ENCODE measurements around the gene CREBBP. TPM values are rescaled to one million over a fixed set of nuclear protein-coding genes. Genes with fewer than 3 reads are reported as not detected.

Gene CREBBP
- total RNA-seq, 1 donor from 2014 or later = 53.0 TPM

DNA sequence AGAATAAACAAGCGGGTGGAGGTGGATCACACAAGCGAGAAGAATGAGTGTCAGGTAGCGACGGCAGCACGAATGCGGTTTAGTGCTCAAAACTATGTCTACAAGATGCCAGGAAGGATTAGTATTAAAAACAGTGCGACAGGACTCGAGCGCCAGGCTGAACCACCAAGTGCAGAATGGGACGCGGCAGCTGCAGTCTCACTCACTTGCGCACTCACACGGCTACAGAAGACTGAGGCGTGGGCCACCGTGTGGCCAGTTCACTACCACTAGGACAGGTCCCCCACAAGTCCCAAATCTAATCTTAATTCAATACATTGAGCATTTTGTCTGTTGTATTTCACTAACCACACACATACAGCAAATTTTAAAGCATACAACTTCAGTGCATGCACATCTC is 127.5 kb downstream of the CREBBP start:
- Histone ChIP-seq H3K4me3 (ENCODE audit: insufficient read depth, low read depth, low read length) (no peak overlapping the region), H3K4me1 (ENCODE audit: insufficient read depth, low read length) (peaks cover 13% of the 10 kb centered on the region), H3K4me2 (ENCODE audit: low read length) (no peak overlapping the region), H3K27ac (ENCODE audit: low read depth, low read length) (no peak overlapping the region), H3K79me2 (ENCODE audit: insufficient read depth, low read length) (peaks cover 33% of the 10 kb centered on the region), H3K36me3 (ENCODE audit: insufficient read depth, low read length) (peaks cover 25% of the 10 kb centered on the region), H2AFZ (ENCODE audit: low read depth, low read length) (no peak overlapping the region), H3K9me3 (ENCODE audit: insufficient read depth, low read depth, low read length) (no peaks in the 10 kb centered on the region), H4K20me1 (ENCODE audit: insufficient read depth, low read length) (peaks cover 53% of the 10 kb centered on the region), H3K27me3 (ENCODE audit: insufficient read depth, low read length) (no peaks in the 10 kb centered on the region), H3K9ac (ENCODE audit: low read length) (no peak overlapping the region)
- peaks cover 20% of the 10 kb centered on the region for H3K36me3 Mint-ChIP-seq (ENCODE audit: low read depth, unreplicated experiment)
- no peak overlapping the region for H3K4me3 Mint-ChIP-seq (ENCODE audit: unreplicated experiment)
- H3K27me3 Mint-ChIP-seq (ENCODE audit: low read depth, unreplicated experiment) = no peaks in the 10 kb centered on the region
- DNase-seq (ENCODE audit: low read depth) (no peak), FAIRE-seq (no peak)
- H3K9me3 Mint-ChIP-seq (ENCODE audit: unreplicated experiment) = no peaks in the 10 kb centered on the region
- H3K27ac Mint-ChIP-seq (ENCODE audit: unreplicated experiment) = no peak overlapping the region
- no peak for TF ChIP-seq EZH2 (IDR thresholded peaks at IDR 0.05; ENCODE audit: insufficient read depth, low read length)
- TF ChIP-seq, protein P1, sequence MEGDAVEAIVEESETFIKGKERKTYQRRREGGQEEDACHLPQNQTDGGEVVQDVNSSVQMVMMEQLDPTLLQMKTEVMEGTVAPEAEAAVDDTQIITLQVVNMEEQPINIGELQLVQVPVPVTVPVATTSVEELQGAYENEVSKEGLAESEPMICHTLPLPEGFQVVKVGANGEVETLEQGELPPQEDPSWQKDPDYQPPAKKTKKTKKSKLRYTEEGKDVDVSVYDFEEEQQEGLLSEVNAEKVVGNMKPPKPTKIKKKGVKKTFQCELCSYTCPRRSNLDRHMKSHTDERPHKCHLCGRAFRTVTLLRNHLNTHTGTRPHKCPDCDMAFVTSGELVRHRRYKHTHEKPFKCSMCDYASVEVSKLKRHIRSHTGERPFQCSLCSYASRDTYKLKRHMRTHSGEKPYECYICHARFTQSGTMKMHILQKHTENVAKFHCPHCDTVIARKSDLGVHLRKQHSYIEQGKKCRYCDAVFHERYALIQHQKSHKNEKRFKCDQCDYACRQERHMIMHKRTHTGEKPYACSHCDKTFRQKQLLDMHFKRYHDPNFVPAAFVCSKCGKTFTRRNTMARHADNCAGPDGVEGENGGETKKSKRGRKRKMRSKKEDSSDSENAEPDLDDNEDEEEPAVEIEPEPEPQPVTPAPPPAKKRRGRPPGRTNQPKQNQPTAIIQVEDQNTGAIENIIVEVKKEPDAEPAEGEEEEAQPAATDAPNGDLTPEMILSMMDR (IDR thresholded peaks at IDR 0.05; ENCODE audit: insufficient read depth, low read depth, low read length) = no peak
- peaks cover 12% of the 10 kb centered on the region for H3K4me1 Mint-ChIP-seq (ENCODE audit: low read depth, unreplicated experiment)

DNA sequence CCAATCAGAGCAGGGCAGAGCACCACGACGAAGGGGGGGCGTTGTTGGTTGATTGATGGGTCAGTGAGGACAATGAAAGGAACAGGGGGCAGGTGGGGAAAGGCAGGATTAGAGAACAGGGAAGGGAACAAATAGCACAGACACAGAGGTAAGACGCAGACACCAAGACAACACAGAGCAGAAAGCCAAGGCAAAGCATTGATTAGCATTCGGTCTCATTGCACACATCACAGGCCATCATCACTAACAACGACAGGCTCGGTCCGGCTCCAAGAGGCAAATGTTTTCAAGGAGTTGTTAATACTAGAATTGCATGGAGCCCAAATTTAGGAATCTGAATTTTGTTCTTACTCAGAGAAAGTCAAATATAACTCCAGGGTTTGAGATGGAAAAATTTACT is 128.6 kb downstream of the CREBBP start:
- DNase-seq (ENCODE audit: low read depth) = no peak
- Histone ChIP-seq H3K27me3 (ENCODE audit: insufficient read depth, low read length) (no peaks in the 10 kb centered on the region), H3K4me1 (ENCODE audit: insufficient read depth, low read length) (peaks cover 13% of the 10 kb centered on the region), H3K4me3 (ENCODE audit: insufficient read depth, low read depth, low read length) (no peak overlapping the region), H4K20me1 (ENCODE audit: insufficient read depth, low read length) (peaks cover 56% of the 10 kb centered on the region), H3K27ac (ENCODE audit: low read depth, low read length) (no peak overlapping the region), H3K9me3 (ENCODE audit: insufficient read depth, low read depth, low read length) (no peaks in the 10 kb centered on the region), H3K79me2 (ENCODE audit: insufficient read depth, low read length) (peaks cover 30% of the 10 kb centered on the region), H3K36me3 (ENCODE audit: insufficient read depth, low read length) (peaks cover 17% of the 10 kb centered on the region), H3K4me2 (ENCODE audit: low read length) (no peak overlapping the region), H2AFZ (ENCODE audit: low read depth, low read length) (no peak overlapping the region), H3K9ac (ENCODE audit: low read length) (no peak overlapping the region)
- H3K4me3 Mint-ChIP-seq (ENCODE audit: unreplicated experiment) = no peak overlapping the region
- no peaks in the 10 kb centered on the region for H3K27me3 Mint-ChIP-seq (ENCODE audit: low read depth, unreplicated experiment)
- FAIRE-seq = no peak
- peaks cover 12% of the 10 kb centered on the region for H3K4me1 Mint-ChIP-seq (ENCODE audit: low read depth, unreplicated experiment)
- H3K36me3 Mint-ChIP-seq (ENCODE audit: low read depth, unreplicated experiment) = peaks cover 26% of the 10 kb centered on the region
- TF ChIP-seq, protein P1 (IDR thresholded peaks at IDR 0.05; ENCODE audit: insufficient read depth, low read depth, low read length) = no peak
- TF ChIP-seq EZH2 (IDR thresholded peaks at IDR 0.05; ENCODE audit: insufficient read depth, low read length) = no peak
- H3K27ac Mint-ChIP-seq (ENCODE audit: unreplicated experiment) = no peak overlapping the region
- no peaks in the 10 kb centered on the region for H3K9me3 Mint-ChIP-seq (ENCODE audit: unreplicated experiment)

DNA sequence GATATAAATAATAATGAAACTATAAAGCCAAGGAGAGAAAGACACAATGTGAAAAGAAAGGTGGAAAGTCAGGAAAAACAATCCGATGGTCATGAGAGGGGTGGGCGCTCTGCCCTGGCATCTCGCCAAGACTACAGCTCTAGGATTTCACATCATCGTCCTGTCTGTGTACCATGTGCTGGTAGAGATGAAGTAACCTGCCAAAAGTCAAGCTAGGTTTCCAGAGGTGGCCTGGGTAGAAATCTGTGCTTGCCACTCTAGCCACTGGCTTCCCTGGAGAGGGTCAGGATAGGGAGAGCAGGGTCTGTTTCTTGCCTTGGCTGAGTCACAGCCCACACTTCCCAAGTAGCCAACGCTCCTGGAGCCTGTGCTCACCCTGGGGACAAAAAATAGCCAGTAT is 132.2 kb downstream of the CREBBP start:
- Histone ChIP-seq H3K4me2 (ENCODE audit: low read length) (no peak overlapping the region), H3K36me3 (ENCODE audit: insufficient read depth, low read length) (peaks cover 23% of the 10 kb centered on the region), H3K4me1 (ENCODE audit: insufficient read depth, low read length) (peaks cover 15% of the 10 kb centered on the region), H3K27me3 (ENCODE audit: insufficient read depth, low read length) (no peaks in the 10 kb centered on the region), H2AFZ (ENCODE audit: low read depth, low read length) (no peak overlapping the region), H3K4me3 (ENCODE audit: insufficient read depth, low read depth, low read length) (no peak overlapping the region), H3K9me3 (ENCODE audit: insufficient read depth, low read depth, low read length) (no peaks in the 10 kb centered on the region), H3K9ac (ENCODE audit: low read length) (no peak overlapping the region), H3K27ac (ENCODE audit: low read depth, low read length) (no peak overlapping the region), H4K20me1 (ENCODE audit: insufficient read depth, low read length) (peaks cover 61% of the 10 kb centered on the region), H3K79me2 (ENCODE audit: insufficient read depth, low read length) (peaks cover 19% of the 10 kb centered on the region)
- Mint-ChIP-seq H3K27ac (ENCODE audit: unreplicated experiment) (no peak overlapping the region), H3K4me3 (ENCODE audit: unreplicated experiment) (no peak overlapping the region), H3K27me3 (ENCODE audit: low read depth, unreplicated experiment) (no peaks in the 10 kb centered on the region), H3K36me3 (ENCODE audit: low read depth, unreplicated experiment) (peaks cover 32% of the 10 kb centered on the region), H3K4me1 (ENCODE audit: low read depth, unreplicated experiment) (peaks cover 21% of the 10 kb centered on the region), H3K9me3 (ENCODE audit: unreplicated experiment) (no peaks in the 10 kb centered on the region)
- FAIRE-seq (no peak), DNase-seq (ENCODE audit: low read depth) (no peak)
- TF ChIP-seq EZH2 (IDR thresholded peaks at IDR 0.05; ENCODE audit: insufficient read depth, low read length) = no peak
- TF ChIP-seq, protein P1 (IDR thresholded peaks at IDR 0.05; ENCODE audit: insufficient read depth, low read depth, low read length) = no peak

All from astrocyte (in vitro differentiated cells and primary cell).